Testis (tissue), 3 donors: Measurements from ENCODE around the gene FER1L5. TPM values are rescaled to one million over a fixed set of nuclear protein-coding genes. Genes with fewer than 3 reads are reported as not detected.

Experiments
- DNase-seq: peaks from one replicate; pipeline ENCODE4 v3.0.0-alpha.2; 2019
- H3K27ac ChIP-seq, 2 donors: fragments of 200-600 bp; sonication (generic); one replicate each; pipeline ENCODE4 v1.5.1; 2019
- H3K27me3 ChIP-seq: fragments of 200-600 bp; sonication (generic); one replicate; pipeline ENCODE4 v1.5.1; 2019
- H3K36me3 ChIP-seq: fragments of 200-600 bp; sonication (generic); one replicate; pipeline ENCODE4 v1.5.1; 2017; ENCODE audit warnings: low read depth; ENCODE audit errors: missing control alignments
- H3K4me1 ChIP-seq: fragments of 200-600 bp; sonication (generic); one replicate; pipeline ENCODE4 v1.5.1; 2019
- H3K4me3 ChIP-seq, 2 donors: fragments of 200-600 bp; sonication (generic); one replicate each; pipeline ENCODE4 v1.5.1; 2017 to 2019
- H3K9me3 ChIP-seq: fragments of 200-600 bp; sonication (generic); one replicate; pipeline ENCODE4 v1.5.1; 2017
- POLR2A ChIP-seq: fragments of 450-650 bp; IDR thresholded peaks from one replicate; pipeline ENCODE4 v1.6.1; 2017; ENCODE audit warnings: antibody characterized with exemption, mild to moderate bottlenecking, moderate library complexity
- WGBS, 2 donors: methylation state at CpG; one replicate each; pipeline ENCODE4 v1.1.5; 2018; 5-methylcytosine and 5-hydroxymethylcytosine counted together
- intact Hi-C: fragments of 100-400 bp; cut with DNase I; formaldehyde crosslinking; loops from one replicate; pipeline ENCODE4 v1.15.1; 2023; ENCODE audit warnings: low total_unique reads
- polyA plus RNA-seq: library from polyadenylated mRNA; stranded (reverse); fragments of 350-450 nt; fragmentation: Illumina TruSeq; extraction: RNeasy Lipid Tissue Mini Kit (QIAGEN cat#74804); gene quantifications from one replicate; pipeline ENCODE4 v1.2.3, GENCODE V29; 2014; ENCODE audit warnings: low read depth, low replicate concordance; ENCODE audit not compliant: insufficient read depth
- total RNA-seq, 2 donors: library from RNA; depleted of rRNA; stranded (reverse); fragments of >200 nt; gene quantifications; one replicate each; pipeline ENCODE4 v1.2.3, GENCODE V29; 2016
- TF ChIP-seq, protein P1 (sequence below), 3 experiments: fragments of 450-650 bp in 2 of 3; fragments of 200-600 bp in 1 of 3; sonication (generic) in 1 of 3; IDR thresholded peaks; one replicate each; pipeline ENCODE4 v1.5.1; 2016 to 2019; ENCODE audit warnings: antibody characterized with exemption in 3 of 3, mild to moderate bottlenecking in 2 of 3, moderate library complexity in 1 of 3

FER1L5 gene
- total and polyA plus RNA-seq, 3 donors from 2014 or later: 7.1 to 15.3 (median 15.0) TPM

DNA sequence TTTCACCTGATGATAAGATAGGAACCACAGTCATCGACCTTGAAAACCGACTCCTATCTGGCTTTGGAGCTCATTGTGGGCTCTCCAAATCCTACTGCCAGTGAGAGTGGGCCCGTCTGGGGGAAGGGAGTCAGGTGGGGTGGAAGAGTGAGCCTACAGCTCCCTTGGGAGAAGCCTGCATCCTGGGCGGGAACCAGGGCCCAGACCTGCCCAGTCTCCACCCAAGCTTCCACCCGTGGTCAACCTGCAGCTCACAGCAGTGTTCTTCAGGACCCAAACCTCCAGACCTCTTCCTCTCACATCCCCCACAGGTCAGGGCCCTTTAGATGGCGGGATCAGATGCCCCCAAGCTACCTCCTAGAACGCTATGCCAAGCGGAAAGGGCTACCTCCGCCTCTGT is 57.1 kb downstream of the FER1L5 start:
- 71 to 87% methylated on average over 6 to 9 of the region's 9 CpGs for WGBS, 2 donors
- DNase-seq: no peak
- H3K4me3 ChIP-seq: no peak overlapping the region
- intact Hi-C loops: no loop called here
- no peaks in the 10 kb centered on the region for H3K9me3 ChIP-seq
- TF ChIP-seq, protein P1, sequence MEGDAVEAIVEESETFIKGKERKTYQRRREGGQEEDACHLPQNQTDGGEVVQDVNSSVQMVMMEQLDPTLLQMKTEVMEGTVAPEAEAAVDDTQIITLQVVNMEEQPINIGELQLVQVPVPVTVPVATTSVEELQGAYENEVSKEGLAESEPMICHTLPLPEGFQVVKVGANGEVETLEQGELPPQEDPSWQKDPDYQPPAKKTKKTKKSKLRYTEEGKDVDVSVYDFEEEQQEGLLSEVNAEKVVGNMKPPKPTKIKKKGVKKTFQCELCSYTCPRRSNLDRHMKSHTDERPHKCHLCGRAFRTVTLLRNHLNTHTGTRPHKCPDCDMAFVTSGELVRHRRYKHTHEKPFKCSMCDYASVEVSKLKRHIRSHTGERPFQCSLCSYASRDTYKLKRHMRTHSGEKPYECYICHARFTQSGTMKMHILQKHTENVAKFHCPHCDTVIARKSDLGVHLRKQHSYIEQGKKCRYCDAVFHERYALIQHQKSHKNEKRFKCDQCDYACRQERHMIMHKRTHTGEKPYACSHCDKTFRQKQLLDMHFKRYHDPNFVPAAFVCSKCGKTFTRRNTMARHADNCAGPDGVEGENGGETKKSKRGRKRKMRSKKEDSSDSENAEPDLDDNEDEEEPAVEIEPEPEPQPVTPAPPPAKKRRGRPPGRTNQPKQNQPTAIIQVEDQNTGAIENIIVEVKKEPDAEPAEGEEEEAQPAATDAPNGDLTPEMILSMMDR (IDR thresholded peaks at IDR 0.05): no peak
- H3K4me1 ChIP-seq: no peaks in the 10 kb centered on the region
- H3K27ac ChIP-seq: no peak overlapping the region
- H3K36me3 ChIP-seq: no peaks in the 10 kb centered on the region
- H3K27me3 ChIP-seq: no peaks in the 10 kb centered on the region

- no peak for TF ChIP-seq POLR2A
- TF ChIP-seq, protein P1 (IDR thresholded peaks at IDR 0.05): no peak
- no peak overlapping the region for H3K4me3 ChIP-seq
- H3K9me3 ChIP-seq: no peaks in the 10 kb centered on the region
- no peaks in the 10 kb centered on the region for H3K27me3 ChIP-seq
- intact Hi-C loops: no loop called here
- no peaks in the 10 kb centered on the region for H3K4me1 ChIP-seq
- 92% methylated on average over 2 to 8 of the region's 8 CpGs for WGBS, 2 donors
- no peaks in the 10 kb centered on the region for H3K36me3 ChIP-seq
- H3K27ac ChIP-seq: no peak overlapping the region
- DNase-seq: no peak
Observed at GRCh38 chr2:96700086-96700485, 57.5 kb downstream of the FER1L5 start.

DNA sequence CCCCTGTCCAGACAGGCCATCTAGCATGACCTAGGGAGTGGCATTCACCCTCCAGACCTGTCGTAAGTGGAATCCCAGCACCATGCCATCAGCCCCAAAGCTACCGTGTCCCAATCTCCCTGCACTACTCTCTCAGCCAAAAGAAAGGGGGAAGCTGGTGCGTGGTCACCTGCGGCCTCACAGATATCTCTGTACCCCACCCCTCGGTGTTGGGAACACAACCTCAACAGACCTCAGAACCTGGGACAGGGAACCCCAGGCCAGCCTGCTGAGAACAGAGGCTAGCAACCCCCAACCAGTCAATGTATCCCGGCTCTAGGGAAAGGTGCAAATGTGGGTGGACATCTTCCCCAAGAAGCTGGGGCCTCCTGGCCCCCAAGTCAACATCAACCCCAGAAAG is 59.1 kb downstream of the FER1L5 start:
- Histone ChIP-seq H3K4me1 (no peaks in the 10 kb centered on the region), H3K4me3 (no peak overlapping the region), H3K27me3 (no peaks in the 10 kb centered on the region), H3K36me3 (no peaks in the 10 kb centered on the region), H3K9me3 (no peaks in the 10 kb centered on the region), H3K27ac (no peak overlapping the region)
- WGBS, 2 donors: 92 to 95% methylated on average over 5 to 6 of the region's 6 CpGs
- no peak for TF ChIP-seq POLR2A
- no peak for DNase-seq
- intact Hi-C loops: no loop called here

GRCh38 chr2:96702098-96702785 is 59.7 kb downstream of the FER1L5 start:
- intact Hi-C loops: no loop called here
- TF ChIP-seq, protein P1 (IDR thresholded peaks at IDR 0.05): no peak
- no peak for TF ChIP-seq POLR2A
- Histone ChIP-seq H3K27ac (no peak overlapping the region), H3K9me3 (no peaks in the 10 kb centered on the region), H3K4me3 (no peak overlapping the region), H3K36me3 (no peaks in the 10 kb centered on the region), H3K27me3 (no peaks in the 10 kb centered on the region), H3K4me1 (no peaks in the 10 kb centered on the region)
- 90 to 92% methylated on average over 7 to 17 of the region's 17 CpGs for WGBS, 2 donors
- no peak for DNase-seq

DNA sequence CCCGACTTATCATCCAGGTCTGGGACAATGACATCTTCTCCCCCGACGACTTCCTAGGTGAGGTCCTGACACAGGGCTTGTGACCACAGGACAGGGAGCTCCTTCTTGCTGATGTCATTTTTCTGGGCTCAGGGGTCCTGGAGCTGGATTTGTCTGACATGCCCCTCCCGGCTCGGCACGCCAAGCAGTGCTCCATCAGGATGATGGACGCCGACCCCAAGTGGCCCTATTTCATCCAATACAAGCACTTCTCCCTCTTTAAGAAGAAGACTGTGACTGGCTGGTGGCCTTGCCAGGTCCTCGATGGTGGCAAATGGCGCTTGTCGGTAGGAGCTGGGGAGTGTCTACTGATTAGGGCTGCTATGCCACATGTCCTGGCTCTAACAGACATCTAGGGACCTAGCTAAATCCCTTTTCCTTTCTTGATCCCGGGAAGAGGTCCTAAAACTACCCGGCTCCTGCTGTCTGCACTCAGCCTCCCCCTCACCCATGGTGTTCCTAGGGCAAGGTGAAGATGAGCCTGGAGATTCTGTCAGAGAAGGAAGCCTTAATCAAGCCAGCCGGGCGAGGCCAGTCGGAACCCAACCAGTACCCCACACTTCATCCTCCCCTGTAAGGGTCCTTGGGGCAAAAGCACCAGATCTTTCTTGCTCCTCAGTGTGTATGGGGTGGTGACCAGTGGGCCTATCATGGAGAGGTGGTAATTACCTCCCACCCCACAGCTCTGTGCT is 60.6 kb downstream of the FER1L5 start:
- intact Hi-C loops: no loop called here
- no peaks in the 10 kb centered on the region for H3K9me3 ChIP-seq
- no peaks in the 10 kb centered on the region for H3K36me3 ChIP-seq
- no peak overlapping the region for H3K4me3 ChIP-seq
- no peaks in the 10 kb centered on the region for H3K27me3 ChIP-seq
- TF ChIP-seq POLR2A: no peak
- TF ChIP-seq, protein P1 (IDR thresholded peaks at IDR 0.05): no peak
- no peaks in the 10 kb centered on the region for H3K4me1 ChIP-seq
- WGBS, 2 donors: 93 to 96% methylated on average over 13 to 16 of the region's 16 CpGs
- no peak for DNase-seq
- no peak overlapping the region for H3K27ac ChIP-seq
